NOMO-1 treated with dmso at 0.1 percent for 144 hours (cell line): Measurements from ENCODE around the gene HNF4A.

Experiments
- DNase-seq: peaks from one replicate; lab custom pipeline; 2025; ENCODE audit not compliant: unreplicated experiment; lab: John Stamatoyannopoulos, UW

HNF4A gene

GRCh38 chr20:44392088-44392775, 36.7 kb downstream of the HNF4A start:
- DNase-seq, result no peak

DNA sequence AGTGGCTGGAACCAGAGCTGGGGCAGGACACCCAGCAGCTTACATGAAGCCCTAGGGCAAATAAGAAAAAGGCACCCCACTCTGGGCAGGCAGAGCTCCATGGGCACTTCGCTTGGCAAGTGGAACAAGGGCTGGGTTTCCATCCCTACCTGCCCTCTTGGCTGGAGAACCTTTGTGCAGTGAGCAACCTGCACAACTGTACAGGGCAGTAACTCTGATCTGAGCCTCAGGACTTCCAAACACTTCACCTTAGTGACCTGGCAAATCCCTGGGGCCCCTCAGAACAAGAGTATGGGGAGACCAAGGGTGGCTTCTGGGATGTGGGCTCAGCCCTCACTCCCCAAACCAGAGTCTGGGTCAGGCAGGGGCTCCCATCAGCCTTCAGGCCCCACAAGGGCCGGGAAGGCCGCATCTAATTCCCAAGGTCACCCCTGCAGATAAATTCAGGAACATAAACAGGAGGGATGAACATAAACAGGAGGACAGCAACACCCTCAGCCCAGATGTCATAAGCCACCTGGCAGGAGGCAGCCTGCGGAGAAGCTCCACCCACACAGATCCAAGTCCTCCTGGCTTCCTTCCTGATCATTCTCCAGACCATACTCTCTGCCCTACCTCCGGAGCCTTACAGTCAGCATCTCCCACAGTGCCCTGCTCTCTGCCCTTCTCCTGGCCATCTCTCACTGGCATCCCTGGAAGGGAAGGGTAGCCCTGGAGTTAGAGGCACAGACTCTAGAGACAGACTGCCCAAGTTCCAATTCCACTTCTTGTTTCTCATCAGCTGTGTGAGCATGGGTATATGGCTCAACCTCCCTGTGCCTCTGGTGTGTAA, 37.5 kb downstream of the HNF4A start:
- DNase-seq, result no peak

GRCh38 chr20:44393608-44394451, 38.3 kb downstream of the HNF4A start:
- no peak for DNase-seq

DNA sequence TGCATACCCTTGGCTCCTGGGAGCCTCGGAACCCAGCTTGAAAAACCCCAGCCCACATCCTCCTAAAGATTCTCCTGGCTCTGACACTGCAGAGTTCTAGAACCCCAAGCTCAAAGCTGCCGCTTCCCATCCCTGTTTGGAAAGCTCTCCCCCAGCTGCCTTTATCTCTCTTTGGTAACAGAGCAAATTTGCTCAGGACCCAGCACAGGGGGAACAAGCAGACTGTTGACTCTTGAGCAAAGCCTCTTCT, 38.9 kb downstream of the HNF4A start:
- no peak for DNase-seq

GRCh38 chr20:44394702-44395460, 39.4 kb downstream of the HNF4A start:
- DNase-seq, result peak; percentile 41

- DNase-seq, result no peak
Observed at GRCh38 chr20:44395461-44396340, 40.2 kb downstream of the HNF4A start.

GRCh38 chr20:44396369-44397130, 41.1 kb downstream of the HNF4A start:
- no peak for DNase-seq

- DNase-seq, result no peak
Observed at GRCh38 chr20:44398335-44398734, 42.8 kb downstream of the HNF4A start.

DNA sequence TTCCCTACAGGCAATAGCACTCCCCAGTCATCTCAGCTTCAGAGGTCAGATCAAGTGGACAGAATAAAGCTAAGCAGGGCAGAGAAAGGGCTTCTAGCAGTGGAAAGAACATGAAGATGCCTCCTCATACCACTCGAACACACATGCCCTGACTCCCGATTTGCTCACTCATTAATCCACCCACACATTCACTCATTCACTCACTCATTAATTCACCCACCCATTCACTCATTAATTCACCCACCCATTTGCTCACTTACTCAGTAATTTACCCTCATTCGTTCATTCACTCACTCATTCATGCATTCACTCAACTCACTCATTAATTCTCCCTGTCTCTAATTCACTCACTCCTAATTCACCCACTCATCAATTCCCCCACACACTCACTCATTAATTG, 43.9 kb downstream of the HNF4A start:
- DNase-seq, result no peak

DNA sequence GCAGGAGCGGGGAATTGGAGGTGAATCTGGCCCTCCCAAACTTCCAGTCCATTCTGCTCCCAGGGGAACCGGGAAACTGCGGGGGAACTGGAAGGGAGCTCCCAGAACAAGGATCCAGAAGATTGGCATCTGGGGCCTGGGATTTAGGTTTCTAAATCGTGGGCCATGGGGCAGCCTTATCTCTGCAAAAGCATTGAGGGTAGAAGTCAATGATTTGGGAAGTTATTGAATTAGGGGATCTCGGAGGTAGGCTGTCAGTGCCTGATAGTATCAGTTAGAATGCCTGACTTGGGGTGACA, 45.1 kb downstream of the HNF4A start:
- DNase-seq, result no peak

DNA sequence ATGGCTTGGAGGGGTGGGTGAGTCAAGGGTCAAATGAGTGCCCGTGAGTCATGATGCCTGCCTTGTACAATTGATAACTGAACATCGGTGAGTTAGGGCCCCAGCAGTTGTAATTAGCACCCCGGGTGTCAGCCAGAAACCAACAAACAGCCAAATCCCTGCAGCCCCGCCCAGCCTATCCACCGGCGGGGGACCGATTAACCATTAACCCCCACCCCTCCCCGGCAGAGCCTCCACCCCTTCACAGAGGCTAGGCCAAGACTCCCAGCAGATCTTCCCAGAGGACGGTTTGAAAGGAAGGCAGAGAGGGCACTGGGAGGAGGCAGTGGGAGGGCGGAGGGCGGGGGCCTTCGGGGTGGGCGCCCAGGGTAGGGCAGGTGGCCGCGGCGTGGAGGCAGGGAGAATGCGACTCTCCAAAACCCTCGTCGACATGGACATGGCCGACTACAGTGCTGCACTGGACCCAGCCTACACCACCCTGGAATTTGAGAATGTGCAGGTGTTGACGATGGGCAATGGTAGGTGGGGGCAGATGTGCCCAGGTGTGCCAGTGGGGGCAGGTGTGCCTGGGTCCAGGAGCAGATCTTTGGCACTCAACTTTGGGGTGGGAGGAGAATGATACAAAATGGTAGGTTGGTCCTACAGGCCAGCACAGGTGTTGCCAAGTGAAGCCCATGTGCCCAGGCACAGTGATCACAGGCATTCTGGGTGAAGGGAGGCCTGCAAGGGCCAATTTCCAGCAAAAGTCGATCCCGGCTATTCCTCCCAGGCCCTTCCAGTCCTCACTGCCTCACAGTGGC, 45.7 kb downstream of the HNF4A start:
- DNase-seq, result no peak

DNA sequence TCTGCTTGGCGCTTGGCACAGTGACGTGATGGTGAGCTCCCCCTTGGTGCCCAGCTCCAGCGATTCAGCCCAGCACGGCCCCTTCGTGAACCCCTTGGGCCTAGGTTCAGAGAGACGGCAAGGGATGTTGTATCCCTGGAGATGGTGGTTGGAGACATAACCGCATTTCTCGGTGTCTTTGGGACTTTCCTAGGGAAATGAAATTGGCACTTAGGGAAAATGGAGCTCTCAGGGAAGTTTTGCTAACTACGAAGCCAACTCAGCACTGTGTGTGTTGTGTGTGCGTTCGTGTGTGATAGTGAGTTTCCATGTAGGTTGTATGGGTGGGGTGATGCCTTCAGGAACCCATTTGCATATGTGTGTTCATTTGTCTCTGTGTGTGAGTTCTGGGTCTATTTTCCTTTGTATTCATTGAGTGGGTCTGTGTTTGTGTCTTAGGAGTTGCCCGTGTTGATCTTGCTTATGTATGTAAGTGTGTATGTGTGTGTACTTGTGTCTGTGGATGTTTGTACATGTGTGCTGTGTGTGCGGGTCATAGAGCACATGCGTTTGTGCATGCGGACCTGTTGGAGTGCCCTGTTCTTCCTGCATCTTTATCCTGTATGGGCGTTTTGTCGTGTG, 46.4 kb downstream of the HNF4A start:
- no peak for DNase-seq

DNA sequence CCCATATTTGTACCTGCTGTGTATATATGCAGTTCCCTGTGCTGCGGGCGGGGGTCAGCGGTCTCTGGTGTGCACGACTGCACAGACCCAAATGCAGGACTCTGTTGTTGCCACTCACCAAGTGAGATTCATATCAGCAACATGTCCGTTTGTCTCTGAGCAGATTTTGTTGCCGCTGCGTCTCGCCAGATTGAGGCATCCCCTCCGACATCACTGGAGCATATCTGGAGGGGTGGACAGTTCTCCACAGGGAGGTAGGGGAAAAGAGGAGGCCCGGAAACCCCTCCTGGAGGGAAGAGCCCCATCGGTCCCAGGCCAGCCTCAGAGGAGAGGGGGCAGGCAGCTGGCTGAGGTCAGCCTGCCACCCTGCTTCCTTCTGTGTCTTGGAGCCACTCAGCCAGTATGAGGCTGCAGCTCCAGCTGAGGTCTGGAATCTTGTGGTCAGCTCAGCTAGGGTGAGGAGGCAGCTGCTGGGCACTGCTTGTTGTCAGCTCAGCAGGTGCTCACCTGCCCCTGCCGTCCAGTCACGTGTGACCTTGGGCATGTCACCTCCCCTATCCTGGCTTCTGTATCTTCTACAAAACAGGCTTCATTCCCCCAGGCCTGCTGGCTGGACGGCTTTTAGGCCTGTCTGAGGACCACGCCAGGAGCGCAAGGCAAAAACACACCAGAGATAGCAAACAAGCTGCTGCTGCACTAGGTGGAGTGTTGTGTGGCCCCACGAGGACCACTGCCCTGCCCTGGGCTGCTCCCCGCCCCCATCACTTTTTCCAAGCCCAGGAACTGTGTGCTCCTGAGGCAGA, 47.1 kb downstream of the HNF4A start:
- DNase-seq, result no peak

DNA sequence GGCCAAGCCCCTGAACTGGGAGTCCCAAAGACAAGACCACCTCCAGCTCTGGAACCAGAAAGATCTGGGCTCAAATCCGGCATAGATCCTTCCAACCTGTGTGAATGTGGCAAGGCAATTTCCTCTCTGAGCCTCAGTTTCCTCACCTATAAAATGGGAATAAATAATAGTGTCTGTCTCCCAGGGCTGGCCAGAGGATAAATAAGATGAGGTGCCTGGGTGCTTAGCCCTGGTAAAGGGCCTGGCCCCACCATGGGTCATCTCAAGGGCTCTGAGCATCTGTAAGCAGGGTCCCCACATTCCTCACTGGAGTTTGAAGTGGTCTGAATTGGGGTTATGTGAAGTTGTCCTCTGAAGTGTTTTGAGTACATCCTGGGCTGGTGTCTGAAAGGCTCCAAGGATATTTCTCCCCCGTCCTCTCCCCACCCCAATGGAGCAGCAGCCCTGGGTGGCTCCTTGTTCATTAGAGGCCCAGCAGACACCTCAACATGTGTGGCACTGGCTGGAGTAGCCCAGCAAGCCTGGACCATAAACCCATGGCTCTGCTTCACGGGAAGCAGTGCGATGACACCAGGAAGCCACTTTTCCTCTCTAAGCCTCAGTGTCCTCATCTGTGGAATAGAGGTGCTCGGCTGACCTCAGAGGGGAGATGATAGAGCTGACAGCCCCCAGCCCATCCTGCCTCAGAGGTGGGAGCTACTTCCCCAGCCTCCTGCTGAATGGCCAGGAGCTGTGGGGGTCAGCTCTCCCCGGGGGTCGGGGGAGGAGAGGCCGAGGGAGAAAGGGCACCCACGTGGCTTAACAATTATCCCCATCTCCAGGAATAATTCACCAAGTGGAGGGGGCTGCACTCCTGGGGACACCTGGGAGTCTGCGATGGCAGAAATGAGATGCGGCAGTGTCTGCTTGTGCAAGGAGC, 48.0 kb downstream of the HNF4A start:
- no peak for DNase-seq

GRCh38 chr20:44404204-44405181, 49.0 kb downstream of the HNF4A start:
- DNase-seq, result no peak
